Trophoblast cell (in vitro differentiated cells and primary cell): ENCODE measurements around the gene LY86.

Experiments
- DNase-seq, 2 donors: peaks; one replicate each; pipeline ENCODE4 v3.0.0-alpha.2; 2016
- H2AFZ ChIP-seq: 2 replicates; pipeline ENCODE4 v1.6.1; 2013; ENCODE audit warnings: low read length, moderate library complexity, mild to moderate bottlenecking; ENCODE audit not compliant: insufficient read depth, poor library complexity
- H2AK5ac ChIP-seq: 2 replicates; pipeline ENCODE4 v1.6.1; 2013; ENCODE audit warnings: mild to moderate bottlenecking, low read length
- H2BK120ac ChIP-seq: 2 replicates; pipeline ENCODE4 v1.6.1; 2013; ENCODE audit warnings: low read length, mild to moderate bottlenecking, moderate library complexity; ENCODE audit not compliant: insufficient read depth, poor library complexity
- H2BK12ac ChIP-seq: 2 replicates; pipeline ENCODE4 v1.6.1; 2013; ENCODE audit warnings: mild to moderate bottlenecking, low read length, moderate library complexity
- H2BK5ac ChIP-seq: 2 replicates; pipeline ENCODE4 v1.6.1; 2013; ENCODE audit warnings: low read length, low read depth, moderate library complexity, mild to moderate bottlenecking; ENCODE audit not compliant: poor library complexity
- H3K14ac ChIP-seq: 2 replicates; pipeline ENCODE4 v1.6.1; 2013; ENCODE audit warnings: mild to moderate bottlenecking, low read length
- H3K18ac ChIP-seq: 2 replicates; pipeline ENCODE4 v1.6.1; 2013; ENCODE audit warnings: mild to moderate bottlenecking, low read length
- H3K23ac ChIP-seq: 2 replicates; pipeline ENCODE4 v1.6.1; 2013; ENCODE audit warnings: low read length
- H3K27ac ChIP-seq: 2 replicates; pipeline ENCODE4 v1.5.1; 2013; ENCODE audit warnings: low read depth, mild to moderate bottlenecking, inconsistent platforms, low read length, moderate library complexity
- H3K27me3 ChIP-seq: 2 replicates; pipeline ENCODE4 v1.6.1; 2013; ENCODE audit warnings: inconsistent platforms, mild to moderate bottlenecking, low read length, moderate library complexity; ENCODE audit not compliant: insufficient read depth
- H3K36me3 ChIP-seq, 2 experiments: 1 replicate in 1 of 2; 2 replicates in 1 of 2; pipeline ENCODE4 v1.6.1; 2013; ENCODE audit warnings: low read length in 2 of 2, mild to moderate bottlenecking in 2 of 2, moderate library complexity in 1 of 2; ENCODE audit not compliant: insufficient read depth in 2 of 2, control insufficient read depth in 1 of 2
- H3K4ac ChIP-seq: 2 replicates; pipeline ENCODE4 v1.6.1; 2013; ENCODE audit warnings: low read depth, mild to moderate bottlenecking, low read length, moderate library complexity
- H3K4me1 ChIP-seq, 2 experiments: 1 replicate in 1 of 2; 2 replicates in 1 of 2; pipeline ENCODE4 v1.6.1; 2013; ENCODE audit warnings: low read length in 2 of 2, mild to moderate bottlenecking in 2 of 2, moderate library complexity in 1 of 2; ENCODE audit not compliant: insufficient read depth in 2 of 2, control insufficient read depth in 1 of 2
- H3K4me2 ChIP-seq: 2 replicates; pipeline ENCODE4 v1.6.1; 2013; ENCODE audit warnings: inconsistent platforms, mild to moderate bottlenecking, low read length, moderate library complexity
- H3K4me3 ChIP-seq: 2 replicates; pipeline ENCODE4 v1.5.1; 2013; ENCODE audit warnings: mild to moderate bottlenecking, low read depth, low read length, inconsistent platforms
- H3K79me1 ChIP-seq: one replicate; pipeline ENCODE4 v1.6.1; 2013; ENCODE audit warnings: low read length
- H3K79me2 ChIP-seq: 2 replicates; pipeline ENCODE4 v1.6.1; 2013; ENCODE audit warnings: low read length, mild to moderate bottlenecking; ENCODE audit not compliant: control insufficient read depth, insufficient read depth, poor library complexity
- H3K9ac ChIP-seq: 2 replicates; pipeline ENCODE4 v1.6.1; 2013; ENCODE audit warnings: mild to moderate bottlenecking, low read length
- H3K9me3 ChIP-seq: 2 replicates; pipeline ENCODE4 v1.6.1; 2013; ENCODE audit warnings: low read depth, mild to moderate bottlenecking, control low read depth, inconsistent platforms, low read length; ENCODE audit not compliant: insufficient read depth
- H4K12ac ChIP-seq: 2 replicates; pipeline ENCODE4 v1.6.1; 2013; ENCODE audit warnings: low read depth, mild to moderate bottlenecking, low read length, moderate library complexity
- H4K8ac ChIP-seq: 2 replicates; pipeline ENCODE4 v1.6.1; 2013; ENCODE audit warnings: low read depth, mild to moderate bottlenecking, low read length, moderate library complexity
- H4K91ac ChIP-seq: one replicate; pipeline ENCODE4 v1.6.1; 2013; ENCODE audit warnings: low read depth, mild to moderate bottlenecking, low read length, moderate library complexity
- WGBS: extraction: QIAGEN DNeasy Blood & Tissue Kit; methylation state at CpG from one replicate; pipeline ENCODE4 v1.1.7; 2013; ENCODE audit warnings: missing lambda C conversion rate; ENCODE audit not compliant: insufficient read length, insufficient coverage; ENCODE audit errors: extremely low coverage; 5-methylcytosine and 5-hydroxymethylcytosine counted together

The LY86 gene

DNA sequence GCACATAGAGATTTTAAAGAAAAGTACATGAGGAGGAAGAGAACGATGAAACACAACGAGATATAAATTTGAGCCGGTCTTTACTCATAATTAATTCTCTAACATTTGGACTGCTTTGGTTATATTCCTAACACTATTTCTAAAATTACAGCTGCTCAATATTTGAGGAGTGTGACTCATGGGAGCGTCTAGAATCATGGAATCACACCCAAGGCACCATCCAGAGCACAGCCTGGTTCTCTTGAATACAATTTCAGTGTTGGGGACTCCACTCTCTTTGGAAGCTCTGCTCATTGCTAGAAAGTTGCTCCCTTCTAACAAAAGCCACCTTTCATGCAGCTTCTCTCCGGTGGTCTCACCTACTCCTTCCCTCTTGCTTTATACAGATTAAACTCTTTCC lies 64.4 kb downstream of the LY86 start:
- Histone ChIP-seq H3K79me2 (no peaks in the 10 kb centered on the region), H3K9ac (no peak overlapping the region)
- no peak for DNase-seq

DNA sequence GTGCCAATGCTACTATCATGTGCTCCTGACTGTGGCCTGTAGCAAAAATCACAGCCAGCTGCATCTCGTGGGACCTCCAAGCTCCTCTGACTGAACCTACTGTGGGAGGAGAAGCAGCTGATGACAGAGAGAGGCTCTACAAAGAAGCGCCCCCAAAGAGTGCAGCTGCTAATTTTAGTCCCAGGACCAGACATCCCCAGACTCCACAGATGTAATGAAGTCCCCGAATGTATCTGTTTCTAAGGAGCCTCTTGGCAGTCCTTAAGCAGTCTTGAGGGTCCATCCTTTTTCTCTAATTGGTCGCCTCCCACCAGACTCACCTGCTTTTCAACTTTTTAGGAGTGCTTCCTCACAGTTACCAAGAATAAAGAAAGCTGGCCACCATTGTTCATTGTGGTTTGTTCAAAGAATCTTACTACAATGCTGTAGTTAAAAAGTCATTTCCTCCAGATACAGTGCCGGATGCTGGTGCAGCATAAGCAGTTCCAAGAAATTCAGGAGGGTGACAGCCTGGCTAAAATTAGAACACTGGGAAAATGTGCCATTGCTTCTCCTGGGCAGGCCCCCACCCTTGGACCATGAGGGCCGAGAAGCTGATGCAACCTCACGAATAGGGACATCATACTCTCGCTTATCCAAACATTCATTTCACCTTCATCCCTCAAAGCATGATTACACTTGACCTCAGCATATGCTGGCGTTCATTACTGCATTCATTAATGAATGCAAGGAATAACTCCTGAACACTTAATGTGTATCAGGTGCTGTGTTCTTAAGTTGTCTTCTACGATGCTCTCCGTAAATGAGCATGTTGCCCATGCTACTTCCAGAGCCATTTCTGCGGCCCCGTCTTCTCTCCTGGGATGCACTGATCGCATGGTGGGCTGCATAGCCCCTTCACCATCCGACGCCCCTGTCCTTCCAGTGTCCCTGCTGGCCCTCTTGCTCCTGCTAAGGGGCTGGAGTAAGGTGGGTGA lies 66.4 kb downstream of the LY86 start:
- H3K4me1 ChIP-seq: no peaks in the 10 kb centered on the region
- no peak overlapping the region for H3K14ac ChIP-seq
- H2AK5ac ChIP-seq: no peak overlapping the region
- no peak overlapping the region for H3K23ac ChIP-seq
- WGBS: no CpG with 5 or more reads among the region's 16 CpGs
- no peak overlapping the region for H4K8ac ChIP-seq
- no peaks in the 10 kb centered on the region for H3K79me2 ChIP-seq
- H3K36me3 ChIP-seq: no peaks in the 10 kb centered on the region
- DNase-seq: no peak
- H2BK12ac ChIP-seq: no peak overlapping the region
- no peaks in the 10 kb centered on the region for H3K79me1 ChIP-seq
- no peak overlapping the region for H3K18ac ChIP-seq
- no peak overlapping the region for H3K27ac ChIP-seq
- H2BK5ac ChIP-seq: no peak overlapping the region
- no peak overlapping the region for H4K91ac ChIP-seq
- H3K9ac ChIP-seq: no peak overlapping the region
- H3K9me3 ChIP-seq: peaks cover 3% of the 10 kb centered on the region
- no peak overlapping the region for H2AFZ ChIP-seq
- H3K4me3 ChIP-seq: no peak overlapping the region
- H4K12ac ChIP-seq: no peak overlapping the region
- H3K4me2 ChIP-seq: no peak overlapping the region
- H3K4ac ChIP-seq: no peak overlapping the region
- H3K27me3 ChIP-seq: no peaks in the 10 kb centered on the region
- no peak overlapping the region for H2BK120ac ChIP-seq

More for the DNA sequence above, 64.4 kb downstream of the LY86 start:
- no peaks in the 10 kb centered on the region for H3K27me3 ChIP-seq
- no peak overlapping the region for H2BK5ac ChIP-seq
- no peak overlapping the region for H3K4me3 ChIP-seq
- no peak overlapping the region for H3K4me2 ChIP-seq
- no peak overlapping the region for H3K27ac ChIP-seq
- no CpG with 5 or more reads among the region's 5 CpGs for WGBS
- H2BK12ac ChIP-seq: no peak overlapping the region
- H3K79me1 ChIP-seq: no peaks in the 10 kb centered on the region
- no peak overlapping the region for H2AFZ ChIP-seq
- no peak overlapping the region for H3K4ac ChIP-seq
- H3K14ac ChIP-seq: no peak overlapping the region
- H3K18ac ChIP-seq: no peak overlapping the region
- no peak overlapping the region for H3K23ac ChIP-seq
- H3K9me3 ChIP-seq: peaks cover 3% of the 10 kb centered on the region
- H3K36me3 ChIP-seq: no peaks in the 10 kb centered on the region
- H4K8ac ChIP-seq: no peak overlapping the region
- no peak overlapping the region for H4K12ac ChIP-seq
- H3K4me1 ChIP-seq: no peaks in the 10 kb centered on the region
- no peak overlapping the region for H2AK5ac ChIP-seq
- no peak overlapping the region for H2BK120ac ChIP-seq
- no peak overlapping the region for H4K91ac ChIP-seq

DNA sequence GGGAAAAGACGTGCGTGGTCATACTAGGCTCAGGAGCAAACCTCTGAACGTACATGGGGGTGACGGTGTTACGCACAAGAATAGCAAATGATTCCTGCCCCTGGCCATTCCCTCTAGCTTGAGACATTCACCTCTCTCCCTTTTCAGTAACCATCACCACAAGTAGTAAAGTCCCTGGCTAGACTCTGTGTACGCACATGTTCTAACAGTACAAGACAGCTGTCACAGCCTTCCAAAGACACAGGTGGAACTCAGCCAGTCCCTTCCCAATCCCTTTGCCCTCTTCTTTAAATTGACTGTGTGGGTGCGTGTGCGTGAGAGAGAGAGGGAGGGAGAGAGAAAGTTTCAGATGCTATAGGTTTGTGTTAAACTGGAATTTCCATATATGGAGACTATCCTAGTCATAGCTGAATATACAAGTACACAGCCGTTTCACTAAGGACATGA lies 67.3 kb downstream of the LY86 start:
- Histone ChIP-seq H3K27ac (no peak overlapping the region), H4K91ac (no peak overlapping the region)
- DNase-seq: no peak

GRCh38 chr6:6656287-6656686 lies 67.8 kb downstream of the LY86 start:
- Histone ChIP-seq H4K91ac (no peak overlapping the region), H3K4me3 (no peak overlapping the region), H3K27me3 (no peaks in the 10 kb centered on the region), H4K12ac (no peak overlapping the region), H3K27ac (no peak overlapping the region), H2BK5ac (no peak overlapping the region), H3K79me1 (no peaks in the 10 kb centered on the region), H3K14ac (no peak overlapping the region), H3K4me1 (no peaks in the 10 kb centered on the region), H2AK5ac (no peak overlapping the region), H2AFZ (no peak overlapping the region), H3K4ac (no peak overlapping the region), H3K18ac (no peak overlapping the region), H3K36me3 (no peaks in the 10 kb centered on the region), H3K23ac (no peak overlapping the region), H3K4me2 (no peak overlapping the region), H2BK120ac (no peak overlapping the region), H2BK12ac (no peak overlapping the region), H4K8ac (no peak overlapping the region), H3K9ac (no peak overlapping the region), H3K9me3 (peaks cover 3% of the 10 kb centered on the region), H3K79me2 (no peaks in the 10 kb centered on the region)
- no CpG with 5 or more reads among the region's 3 CpGs for WGBS
- no peak for DNase-seq

More for the DNA sequence above, 67.3 kb downstream of the LY86 start:
- no peak overlapping the region for H3K14ac ChIP-seq
- no peak overlapping the region for H4K12ac ChIP-seq
- no peak overlapping the region for H3K4me2 ChIP-seq
- no peak overlapping the region for H2AFZ ChIP-seq
- no peak overlapping the region for H2BK120ac ChIP-seq
- H3K9me3 ChIP-seq: peaks cover 3% of the 10 kb centered on the region
- H3K4ac ChIP-seq: no peak overlapping the region
- no peak overlapping the region for H4K8ac ChIP-seq
- no peak overlapping the region for H2BK12ac ChIP-seq
- no peaks in the 10 kb centered on the region for H3K27me3 ChIP-seq
- H3K9ac ChIP-seq: no peak overlapping the region
- H3K23ac ChIP-seq: no peak overlapping the region
- H3K4me1 ChIP-seq: no peaks in the 10 kb centered on the region
- H2BK5ac ChIP-seq: no peak overlapping the region
- no peak overlapping the region for H2AK5ac ChIP-seq
- no peak overlapping the region for H3K18ac ChIP-seq
- H3K79me2 ChIP-seq: no peaks in the 10 kb centered on the region
- no CpG with 5 or more reads among the region's 9 CpGs for WGBS
- no peak overlapping the region for H3K4me3 ChIP-seq
- no peaks in the 10 kb centered on the region for H3K36me3 ChIP-seq
- H3K79me1 ChIP-seq: no peaks in the 10 kb centered on the region
